T47D (cell line): ENCODE data around the gene ELP4.

ENCODE experiments used
- DNase-seq, 2 experiments: peaks; one replicate each; pipeline versions ENCODE4 v3.0.0 to v3.0.0-alpha.2; 2011 to 2012; ENCODE audit warnings: low read depth in 1 of 2, low spot score in 1 of 2
- JUND ChIP-seq: IDR thresholded peaks from 2 replicates; pipeline ENCODE4 v1.6.1; 2012; ENCODE audit warnings: low read depth
- in situ Hi-C: cut with HindIII; loops from 2 replicates; pipeline ENCODE4 v1.10.0; 2016; ENCODE audit warnings: low sequenced_read_pairs, low pct_unique_long_range_greater_than_20kb

ELP4 gene

DNA sequence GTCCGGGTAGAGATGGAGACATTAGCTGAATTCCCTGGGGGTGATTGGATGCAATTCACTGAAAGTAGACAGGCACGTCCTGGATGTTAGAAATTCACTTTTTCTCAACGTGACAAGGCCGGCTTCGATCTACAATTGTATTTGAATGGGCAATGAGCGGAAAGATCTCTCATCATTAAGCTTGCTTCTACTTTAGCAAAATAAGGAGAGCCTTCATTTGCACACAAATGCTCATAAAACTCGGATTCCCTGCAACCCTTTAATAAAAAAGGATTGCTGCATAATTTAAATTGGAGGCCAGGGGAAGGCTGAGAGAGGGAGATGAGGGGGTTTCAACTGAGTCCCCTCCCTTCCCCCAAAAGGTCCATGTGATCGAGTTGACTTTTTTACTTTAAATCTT, 312.2 kb downstream of the ELP4 start:
- in situ Hi-C loops, result no loop called here
- no peak for DNase-seq
- TF ChIP-seq JUND, result no peak

DNA sequence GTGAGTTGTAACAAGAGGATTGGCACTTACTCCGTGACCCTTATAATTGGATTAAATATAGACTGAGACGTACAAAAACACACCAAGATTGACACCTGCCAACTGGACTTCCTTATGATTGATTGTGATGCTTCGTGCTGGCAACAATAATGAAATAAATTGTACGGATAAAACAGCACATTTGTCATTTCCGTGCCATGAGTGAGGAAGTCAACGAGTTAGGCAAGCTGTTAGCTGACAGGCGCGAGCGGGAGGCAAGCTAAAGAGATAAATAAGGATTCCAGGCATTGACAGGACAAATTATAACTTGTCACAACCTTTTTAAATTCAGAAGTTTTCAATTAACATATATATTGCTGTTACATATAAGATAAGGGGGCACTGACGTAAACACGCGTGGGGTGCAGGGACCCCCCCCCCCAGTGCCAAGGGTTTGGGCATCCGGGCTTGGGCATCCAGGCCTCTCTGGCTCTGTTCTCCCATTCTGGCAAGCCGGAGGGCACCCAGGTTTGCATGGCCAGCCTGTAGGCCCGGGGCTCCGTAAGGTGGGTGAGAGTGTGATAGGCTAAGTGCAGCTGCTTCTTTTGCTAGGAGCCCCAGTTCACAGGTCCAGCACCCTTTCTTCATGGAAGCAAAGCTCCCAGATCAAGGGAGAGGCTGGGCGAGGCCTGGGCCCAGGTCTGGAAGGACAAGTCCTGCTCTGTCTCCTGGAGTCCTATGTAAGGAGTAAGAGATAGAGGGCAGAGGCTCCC, 312.8 kb downstream of the ELP4 start:
- in situ Hi-C loops, result no loop called here
- no peak for TF ChIP-seq JUND
- no peak for DNase-seq

DNA sequence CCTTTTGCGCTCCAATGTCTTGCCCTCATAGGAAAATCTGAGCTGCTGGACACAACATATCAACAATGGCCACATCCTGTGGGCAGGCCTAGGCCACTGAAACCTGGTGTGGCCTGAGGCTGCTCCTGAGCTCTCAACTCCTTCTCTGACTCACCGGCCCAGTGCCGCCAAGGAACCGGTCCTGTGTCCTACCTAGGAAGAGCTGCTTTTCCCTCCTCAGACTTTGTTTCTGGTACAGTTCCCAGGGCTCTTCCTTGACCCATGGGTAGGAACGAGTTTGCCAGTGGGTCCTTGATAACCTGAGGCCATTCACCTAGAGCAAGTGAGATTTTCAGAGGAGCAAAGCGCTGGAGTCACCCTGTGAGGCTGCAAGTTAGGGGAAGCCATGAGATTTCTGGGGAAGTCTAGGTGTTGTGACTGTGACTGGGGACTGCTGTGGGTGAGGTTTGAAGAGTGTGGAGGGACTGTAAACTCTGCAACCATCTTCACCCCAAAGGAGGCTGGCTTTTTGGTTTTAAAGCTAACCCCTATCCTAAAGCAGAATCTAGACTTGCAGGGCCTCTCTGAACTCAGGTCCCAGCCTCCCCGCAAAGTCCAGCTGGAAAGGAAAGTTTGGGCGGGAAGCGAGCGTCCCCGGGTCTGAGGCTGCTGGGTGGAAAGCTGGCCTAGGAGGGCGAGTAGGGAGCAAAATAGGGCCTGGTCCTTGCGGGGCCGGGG, 313.5 kb downstream of the ELP4 start:
- in situ Hi-C loops, result no loop called here
- TF ChIP-seq JUND, result no peak
- no peak for DNase-seq

DNA sequence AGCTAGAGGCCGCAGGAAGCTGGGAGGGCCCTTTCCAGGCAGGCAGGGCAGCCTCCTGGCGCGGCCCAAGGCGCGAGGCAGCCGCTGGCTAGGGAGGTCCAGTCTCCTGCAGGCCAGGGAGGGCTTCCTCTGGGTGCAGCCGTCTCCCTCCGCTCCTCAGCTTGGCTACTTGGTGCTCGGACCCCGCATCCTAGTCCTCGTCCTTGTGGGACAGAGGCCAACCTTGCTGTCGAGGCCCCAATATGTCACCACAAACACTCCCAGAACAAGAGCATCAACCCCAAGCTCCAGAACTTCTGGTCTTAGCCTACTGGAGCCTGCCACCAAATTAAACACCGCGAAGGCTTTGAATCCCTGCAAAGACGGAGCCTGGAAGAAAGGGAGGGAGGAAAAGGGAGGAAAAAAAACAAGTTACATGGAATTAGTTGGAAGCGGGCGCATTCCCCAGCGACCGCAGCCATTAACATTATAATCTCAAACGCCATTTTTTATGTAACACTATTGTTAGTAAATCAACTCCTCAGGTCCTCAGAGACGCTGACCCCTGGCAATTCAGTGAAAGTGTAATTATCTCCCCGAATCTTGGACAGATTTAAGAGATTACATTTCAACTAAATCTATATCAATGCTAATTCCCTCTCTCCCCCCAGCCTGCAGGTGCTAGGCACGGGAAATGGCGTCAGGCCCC, 314.2 kb downstream of the ELP4 start:
- no peak for DNase-seq
- in situ Hi-C loops, result no loop called here
- TF ChIP-seq JUND, result no peak

DNA sequence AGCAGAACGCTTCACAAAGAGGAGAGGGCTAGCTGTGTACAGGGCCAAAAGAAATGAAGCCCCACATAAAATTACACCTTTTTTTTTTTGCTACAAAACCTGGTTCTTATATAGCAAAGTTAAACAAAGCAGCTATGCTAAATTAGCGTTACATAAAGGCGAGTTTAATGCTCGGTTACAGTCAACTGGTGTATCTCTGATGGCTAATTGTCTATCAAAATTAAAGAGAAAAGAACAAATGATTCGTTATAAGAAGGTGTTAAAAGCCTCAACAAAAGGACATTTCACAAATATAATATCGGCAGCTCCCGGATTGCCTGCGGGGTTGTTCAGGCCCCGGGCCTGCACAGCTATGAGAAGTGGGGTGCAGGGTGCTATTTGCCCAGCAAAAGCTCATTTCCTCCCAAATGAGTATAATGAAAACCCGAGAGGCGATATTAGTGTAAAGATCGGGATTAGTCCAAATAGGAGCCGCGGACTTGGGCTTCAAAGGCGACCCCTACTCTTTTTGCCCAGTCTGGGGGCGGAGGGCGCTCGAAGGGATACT, 314.8 kb downstream of the ELP4 start:
- DNase-seq, result no peak
- in situ Hi-C loops, result no loop called here
- TF ChIP-seq JUND, result no peak

DNA sequence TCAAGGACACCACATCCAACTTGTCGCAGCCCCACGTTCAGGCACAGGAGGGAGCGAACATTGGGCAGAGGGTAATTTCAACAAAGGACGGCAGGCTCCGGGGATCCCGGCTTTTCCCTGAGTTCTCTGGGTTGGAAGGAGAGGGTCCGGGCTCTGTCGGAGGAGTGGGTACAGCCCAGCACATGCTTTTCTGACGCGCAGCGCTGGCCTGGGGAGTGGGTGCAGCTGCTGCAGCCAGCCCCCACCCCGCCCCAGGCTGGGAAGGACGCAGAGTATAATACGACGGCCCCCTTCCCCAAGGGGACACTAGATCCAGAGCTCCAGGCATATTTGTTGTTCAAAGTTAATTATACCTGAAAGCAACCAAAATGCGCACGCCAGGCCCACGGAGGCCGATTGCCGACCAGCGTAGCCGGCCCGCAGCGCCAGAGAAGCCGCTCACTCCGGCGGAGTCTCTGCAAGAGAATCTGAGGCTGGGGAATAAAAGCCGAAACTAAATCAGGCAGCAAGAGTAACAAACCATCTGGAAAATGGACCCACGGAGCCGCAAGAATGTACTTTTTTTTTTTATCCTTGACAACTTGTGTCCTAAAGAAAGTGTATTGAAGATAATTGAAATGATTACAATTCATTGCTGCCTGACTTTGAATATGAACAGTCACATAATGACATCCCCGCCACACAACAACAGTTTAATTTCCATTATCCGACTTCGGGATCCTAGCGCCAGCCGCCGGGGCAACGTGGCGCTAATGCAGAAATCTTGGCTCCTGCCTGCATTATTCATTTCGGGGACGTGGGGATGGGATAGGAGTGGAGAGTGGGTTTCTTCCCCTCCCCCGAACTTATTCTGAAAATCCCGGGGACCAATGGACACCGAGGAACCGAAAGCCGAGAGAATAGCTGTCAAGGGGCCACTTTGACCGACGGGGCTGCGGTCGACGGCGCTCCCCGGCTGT, 315.6 kb downstream of the ELP4 start:
- DNase-seq, result no peak
- in situ Hi-C loops, result no loop called here
- TF ChIP-seq JUND, result no peak

DNA sequence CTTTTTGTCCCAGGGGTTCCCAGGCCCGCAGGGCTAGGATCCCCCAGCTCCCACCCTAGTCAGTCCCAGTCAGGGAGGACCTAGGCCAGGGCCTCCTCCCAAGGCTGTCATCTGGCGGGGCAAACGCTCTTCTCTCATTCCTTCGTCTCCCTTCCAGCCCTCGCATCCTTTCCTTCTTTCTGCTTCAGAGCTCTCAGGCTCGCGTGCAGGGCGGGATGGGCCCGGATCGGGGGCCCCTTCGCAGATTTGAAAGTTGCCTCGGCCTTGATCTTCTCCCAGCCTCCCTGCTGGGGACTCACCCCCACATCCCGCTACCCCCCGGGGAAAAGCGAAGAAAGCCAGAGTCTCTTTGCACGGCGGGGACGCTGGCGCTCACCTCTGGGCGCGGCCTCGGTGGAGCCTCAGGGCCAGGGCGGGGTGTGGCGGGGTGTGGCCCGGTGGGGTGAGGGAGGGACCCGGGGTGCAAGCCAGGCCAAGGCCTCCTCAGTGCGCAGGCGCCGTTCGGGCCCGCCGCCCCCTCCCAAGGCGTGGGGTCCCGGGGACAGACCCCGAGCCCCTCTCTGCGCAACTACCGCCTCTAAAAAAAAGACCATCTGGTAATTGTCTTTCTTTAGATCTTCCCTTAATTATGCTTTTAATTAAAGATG, 316.4 kb downstream of the ELP4 start:
- in situ Hi-C loops, result no loop called here
- peak in 1 of 2 experiments; percentile 2 for DNase-seq
- TF ChIP-seq JUND, result no peak

DNA sequence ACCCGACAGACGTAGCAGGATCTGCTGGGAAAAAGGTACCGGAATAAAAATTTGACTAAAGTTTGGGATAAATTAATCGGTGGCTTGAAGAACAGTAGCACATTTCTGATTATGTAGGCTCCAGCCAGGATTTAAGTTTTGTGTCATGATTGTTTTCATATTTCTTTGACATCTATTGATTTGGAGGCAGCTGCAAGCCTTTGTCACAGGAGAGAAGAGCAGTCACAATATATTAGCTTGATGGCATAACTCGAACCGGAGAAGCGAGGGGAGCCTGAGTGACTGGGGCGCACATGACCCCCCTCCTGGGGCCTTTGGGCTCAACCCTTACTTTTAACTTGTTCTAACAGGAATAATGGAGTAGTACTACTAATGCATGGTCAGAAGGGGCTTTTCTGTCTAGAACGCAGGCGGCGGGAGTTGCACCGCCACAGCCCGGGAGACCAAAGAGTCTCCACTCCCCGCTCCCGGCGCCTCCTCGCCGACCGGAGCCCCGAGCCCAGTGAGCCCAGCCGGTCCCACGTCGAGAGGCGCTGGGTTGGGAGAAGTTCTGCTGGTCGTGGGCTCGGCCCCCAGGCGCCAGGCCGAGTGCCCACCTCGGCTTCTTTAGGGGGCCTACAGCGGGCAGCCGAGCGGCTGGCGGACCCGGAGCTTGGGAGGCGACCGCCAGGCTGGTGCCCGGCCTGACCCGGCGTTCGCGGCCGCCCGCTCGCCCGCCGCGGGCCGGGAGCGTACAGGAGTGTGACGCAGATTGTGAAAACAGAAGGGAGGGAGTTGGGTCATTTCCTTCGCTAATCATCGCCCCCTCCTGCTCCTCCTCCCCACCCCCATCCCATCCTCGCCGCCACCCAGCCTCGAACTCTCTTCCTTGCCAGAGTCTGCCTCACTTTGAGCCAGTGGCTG, 317.2 kb downstream of the ELP4 start:
- in situ Hi-C loops, result no loop called here
- no peak for TF ChIP-seq JUND
- DNase-seq, result peak in 1 of 2 experiments; percentile 21

DNA sequence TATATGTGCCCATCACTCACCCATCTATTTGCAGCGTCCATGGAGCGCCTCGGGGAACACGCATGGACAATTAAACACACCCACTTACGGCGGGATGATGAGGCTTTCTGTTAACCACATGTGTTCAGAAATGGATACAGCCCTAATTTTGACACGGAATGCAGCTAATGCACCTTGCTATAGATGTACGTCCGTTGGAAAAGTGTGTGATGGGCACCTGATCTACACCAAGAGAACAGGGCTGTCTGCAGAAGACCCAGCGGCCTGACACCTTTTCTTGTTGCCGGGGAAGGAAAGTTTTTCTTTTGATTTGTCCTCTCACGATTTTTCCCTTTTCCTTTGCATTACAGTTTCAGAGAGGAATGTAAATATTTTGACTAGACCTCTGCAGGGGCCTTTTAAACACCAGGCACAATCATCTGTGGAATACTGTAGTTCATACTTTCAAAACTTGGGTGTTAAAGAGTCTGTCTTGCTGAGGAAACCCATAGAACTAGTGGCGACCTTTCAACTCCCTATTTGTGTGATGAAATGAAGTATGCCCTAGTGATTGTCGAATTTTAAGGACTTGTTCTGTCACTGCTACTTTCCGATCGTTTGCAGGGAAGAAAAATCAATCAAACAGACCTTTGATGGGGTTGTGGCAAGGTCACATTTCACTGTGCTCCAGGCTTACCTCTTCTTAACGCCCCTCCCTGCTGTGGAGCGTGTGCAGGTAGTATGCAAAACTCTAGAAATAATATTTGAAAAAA, 318.1 kb downstream of the ELP4 start:
- in situ Hi-C loops, result no loop called here
- TF ChIP-seq JUND, result no peak
- peak in 1 of 2 experiments; percentile 18 for DNase-seq

DNA sequence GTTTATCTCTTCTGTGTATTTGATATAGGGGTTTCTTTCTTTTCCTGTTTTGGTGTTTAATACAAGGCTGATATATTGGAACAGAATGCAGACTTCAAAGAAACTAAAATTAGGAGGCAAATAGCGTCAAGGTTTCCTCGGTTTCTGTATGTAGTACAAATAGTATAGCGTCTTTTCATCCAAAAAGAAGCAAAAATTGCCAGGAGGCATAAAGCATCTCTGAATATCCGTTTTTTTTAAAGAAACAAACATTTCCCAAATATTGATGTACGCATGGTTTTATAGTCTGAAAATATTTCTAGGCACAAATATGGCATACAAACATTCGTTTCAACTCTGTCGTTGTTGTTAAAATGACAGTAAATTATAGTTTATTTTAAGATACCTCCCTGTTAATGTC, 318.6 kb downstream of the ELP4 start:
- in situ Hi-C loops, result no loop called here

More for the DNA sequence above, 318.6 kb downstream of the ELP4 start:
- no peak for TF ChIP-seq JUND
- peak in 1 of 2 experiments; percentile 16 for DNase-seq
